ENCODE data around the gene LRRC7. TPM values are rescaled to one million over a fixed set of nuclear protein-coding genes. Genes with fewer than 3 reads are reported as not detected.

LRRC7 gene
- total and polyA plus RNA-seq, 11 donors, result 0.25 to 4.1 (median 0.49) TPM; not detected in 1

- DNase-seq (no peak), ATAC-seq (no peak)
- H3K4me1 ChIP-seq, result no peaks in the 10 kb centered on the region
- H3K36me3 ChIP-seq, result no peaks in the 10 kb centered on the region
- no peaks in the 10 kb centered on the region for H3K9me3 ChIP-seq
- intact Hi-C loops (cut with DNase I), result no loop called here
- TF ChIP-seq POLR2A (IDR thresholded peaks at IDR 0.05), result no peak
- TF ChIP-seq CTCF (IDR thresholded peaks at IDR 0.05), result no peak
- no peak overlapping the region for H3K27ac ChIP-seq
- H3K27me3 ChIP-seq, result no peaks in the 10 kb centered on the region
- 80 to 89% (median 82%) methylated on average over 5 of the region's 5 CpGs for WGBS, 4 donors
- no peak overlapping the region for H3K4me3 ChIP-seq
Measured at GRCh38 chr1:69649383-69649990, 81.8 kb downstream of the LRRC7 start.

- DNase-seq (no peak), ATAC-seq (no peak)
- Histone ChIP-seq H3K27ac (no peak overlapping the region), H3K27me3 (no peaks in the 10 kb centered on the region), H3K4me1 (no peaks in the 10 kb centered on the region), H3K36me3 (no peaks in the 10 kb centered on the region), H3K4me3 (no peak overlapping the region), H3K9me3 (no peaks in the 10 kb centered on the region)
- WGBS, 4 donors, result 80 to 90% (median 83%) methylated on average over 3 of the region's 3 CpGs
- intact Hi-C loops (cut with DNase I), result no loop called here
- TF ChIP-seq POLR2A (IDR thresholded peaks at IDR 0.05) (no peak), CTCF (IDR thresholded peaks at IDR 0.05) (no peak)
Measured at GRCh38 chr1:69650779-69651178, 83.1 kb downstream of the LRRC7 start.

GRCh38 chr1:69651656-69652055 lies 83.9 kb downstream of the LRRC7 start:
- H3K36me3 ChIP-seq, result no peaks in the 10 kb centered on the region
- H3K4me1 ChIP-seq, result no peaks in the 10 kb centered on the region
- no peaks in the 10 kb centered on the region for H3K9me3 ChIP-seq
- intact Hi-C loops (cut with DNase I), result no loop called here
- DNase-seq (no peak), ATAC-seq (no peak)
- no peak overlapping the region for H3K4me3 ChIP-seq
- TF ChIP-seq CTCF (IDR thresholded peaks at IDR 0.05), result no peak
- TF ChIP-seq POLR2A (IDR thresholded peaks at IDR 0.05), result no peak
- 12 to 63% (median 38%) methylated on average over 1 of the region's 1 CpG for WGBS, 4 donors
- no peaks in the 10 kb centered on the region for H3K27me3 ChIP-seq
- no peak overlapping the region for H3K27ac ChIP-seq

- H3K4me1 ChIP-seq, result no peaks in the 10 kb centered on the region
- no peak for TF ChIP-seq CTCF (IDR thresholded peaks at IDR 0.05)
- TF ChIP-seq POLR2A (IDR thresholded peaks at IDR 0.05), result no peak
- H3K36me3 ChIP-seq, result no peaks in the 10 kb centered on the region
- intact Hi-C loops (cut with DNase I), result no loop called here
- H3K9me3 ChIP-seq, result no peaks in the 10 kb centered on the region
- ATAC-seq (no peak), DNase-seq (no peak)
- no peak overlapping the region for H3K4me3 ChIP-seq
- no peak overlapping the region for H3K27ac ChIP-seq
- no peaks in the 10 kb centered on the region for H3K27me3 ChIP-seq
Measured at GRCh38 chr1:69657971-69658370, 90.2 kb downstream of the LRRC7 start.
